ENCODE measurements around the gene NBPF1.
"Not testable (repeated sequence)": the region's sequence is repeated elsewhere in the genome, so short reads cannot be mapped to it uniquely, and the experiment has no call there.

DNA sequence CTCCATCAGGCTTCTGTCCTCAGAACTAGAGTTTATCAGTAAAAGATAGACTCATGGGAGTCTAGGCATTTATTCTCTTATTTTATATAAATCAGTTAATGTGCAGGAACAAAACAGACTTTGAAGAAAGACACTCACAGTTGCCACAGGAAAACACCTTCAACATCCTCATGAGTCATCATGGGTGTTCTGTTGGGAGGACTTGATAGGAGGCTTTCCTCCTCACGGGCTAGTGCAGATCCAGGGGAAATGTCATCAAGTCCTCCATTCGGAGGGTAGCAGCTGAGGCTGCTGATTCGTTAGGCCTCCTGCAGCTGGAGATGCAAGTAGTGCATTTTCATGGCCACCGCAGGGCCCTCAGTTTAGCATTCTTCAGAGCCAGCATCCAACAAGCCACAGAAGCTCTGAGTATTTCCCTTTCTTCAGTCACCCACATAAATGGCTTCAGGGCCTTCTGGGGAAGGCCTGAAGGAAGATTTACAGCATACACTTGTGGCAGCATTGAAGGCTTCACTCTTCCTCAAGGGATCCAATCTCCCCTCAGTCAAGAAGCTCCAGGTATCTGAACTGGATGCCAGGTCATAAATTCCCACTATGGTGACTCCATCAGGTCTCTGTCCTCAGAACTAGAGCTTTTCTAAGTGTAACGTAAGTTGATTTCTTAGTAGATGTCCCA lies 10.9 kb downstream of the NBPF1 start:
- TF ChIP-seq POLR2A (IDR thresholded peaks at IDR 0.05; ENCODE audit: borderline replicate concordance, extremely low read depth, insufficient read depth, insufficient read length); ATF3 (IDR thresholded peaks at IDR 0.05); EZH2 (IDR thresholded peaks at IDR 0.05); CTCF (IDR thresholded peaks at IDR 0.05 in 2 of 3, conservative IDR thresholded peaks at IDR 0.05 in 1 of 3; ENCODE audit: borderline replicate concordance in 1 of 3, insufficient read depth in 1 of 3, low read depth in 2 of 3, low read length in 2 of 3); SIN3A (IDR thresholded peaks at IDR 0.05; ENCODE audit: low read depth); EZH2phosphoT487 (IDR thresholded peaks at IDR 0.05; ENCODE audit: borderline replicate concordance); MAX (IDR thresholded peaks at IDR 0.05); ZFX (IDR thresholded peaks at IDR 0.05); YY1 (IDR thresholded peaks at IDR 0.05; ENCODE audit: extremely low read depth, insufficient replicate concordance, low read depth, low read length); POLR2AphosphoS5 (IDR thresholded peaks at IDR 0.05; ENCODE audit: low read depth, low read length); RAD21 (IDR thresholded peaks at IDR 0.05; ENCODE audit: low read depth); JUND (IDR thresholded peaks at IDR 0.05); SP1 (IDR thresholded peaks at IDR 0.05; ENCODE audit: low read depth): not testable (repeated sequence)
- TF ChIP-seq, protein P1, sequence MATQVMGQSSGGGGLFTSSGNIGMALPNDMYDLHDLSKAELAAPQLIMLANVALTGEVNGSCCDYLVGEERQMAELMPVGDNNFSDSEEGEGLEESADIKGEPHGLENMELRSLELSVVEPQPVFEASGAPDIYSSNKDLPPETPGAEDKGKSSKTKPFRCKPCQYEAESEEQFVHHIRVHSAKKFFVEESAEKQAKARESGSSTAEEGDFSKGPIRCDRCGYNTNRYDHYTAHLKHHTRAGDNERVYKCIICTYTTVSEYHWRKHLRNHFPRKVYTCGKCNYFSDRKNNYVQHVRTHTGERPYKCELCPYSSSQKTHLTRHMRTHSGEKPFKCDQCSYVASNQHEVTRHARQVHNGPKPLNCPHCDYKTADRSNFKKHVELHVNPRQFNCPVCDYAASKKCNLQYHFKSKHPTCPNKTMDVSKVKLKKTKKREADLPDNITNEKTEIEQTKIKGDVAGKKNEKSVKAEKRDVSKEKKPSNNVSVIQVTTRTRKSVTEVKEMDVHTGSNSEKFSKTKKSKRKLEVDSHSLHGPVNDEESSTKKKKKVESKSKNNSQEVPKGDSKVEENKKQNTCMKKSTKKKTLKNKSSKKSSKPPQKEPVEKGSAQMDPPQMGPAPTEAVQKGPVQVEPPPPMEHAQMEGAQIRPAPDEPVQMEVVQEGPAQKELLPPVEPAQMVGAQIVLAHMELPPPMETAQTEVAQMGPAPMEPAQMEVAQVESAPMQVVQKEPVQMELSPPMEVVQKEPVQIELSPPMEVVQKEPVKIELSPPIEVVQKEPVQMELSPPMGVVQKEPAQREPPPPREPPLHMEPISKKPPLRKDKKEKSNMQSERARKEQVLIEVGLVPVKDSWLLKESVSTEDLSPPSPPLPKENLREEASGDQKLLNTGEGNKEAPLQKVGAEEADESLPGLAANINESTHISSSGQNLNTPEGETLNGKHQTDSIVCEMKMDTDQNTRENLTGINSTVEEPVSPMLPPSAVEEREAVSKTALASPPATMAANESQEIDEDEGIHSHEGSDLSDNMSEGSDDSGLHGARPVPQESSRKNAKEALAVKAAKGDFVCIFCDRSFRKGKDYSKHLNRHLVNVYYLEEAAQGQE (IDR thresholded peaks at IDR 0.05; ENCODE audit: low read depth): not testable (repeated sequence)
